CD4-positive, alpha-beta T cell treated with Interleukin-15 for 1 hour (primary cell): ENCODE data around the gene SMYD1.

Experiments used
- DNase-seq: peaks from one replicate; pipeline ENCODE4 v3.0.0-alpha.2; 2020

Gene SMYD1

DNA sequence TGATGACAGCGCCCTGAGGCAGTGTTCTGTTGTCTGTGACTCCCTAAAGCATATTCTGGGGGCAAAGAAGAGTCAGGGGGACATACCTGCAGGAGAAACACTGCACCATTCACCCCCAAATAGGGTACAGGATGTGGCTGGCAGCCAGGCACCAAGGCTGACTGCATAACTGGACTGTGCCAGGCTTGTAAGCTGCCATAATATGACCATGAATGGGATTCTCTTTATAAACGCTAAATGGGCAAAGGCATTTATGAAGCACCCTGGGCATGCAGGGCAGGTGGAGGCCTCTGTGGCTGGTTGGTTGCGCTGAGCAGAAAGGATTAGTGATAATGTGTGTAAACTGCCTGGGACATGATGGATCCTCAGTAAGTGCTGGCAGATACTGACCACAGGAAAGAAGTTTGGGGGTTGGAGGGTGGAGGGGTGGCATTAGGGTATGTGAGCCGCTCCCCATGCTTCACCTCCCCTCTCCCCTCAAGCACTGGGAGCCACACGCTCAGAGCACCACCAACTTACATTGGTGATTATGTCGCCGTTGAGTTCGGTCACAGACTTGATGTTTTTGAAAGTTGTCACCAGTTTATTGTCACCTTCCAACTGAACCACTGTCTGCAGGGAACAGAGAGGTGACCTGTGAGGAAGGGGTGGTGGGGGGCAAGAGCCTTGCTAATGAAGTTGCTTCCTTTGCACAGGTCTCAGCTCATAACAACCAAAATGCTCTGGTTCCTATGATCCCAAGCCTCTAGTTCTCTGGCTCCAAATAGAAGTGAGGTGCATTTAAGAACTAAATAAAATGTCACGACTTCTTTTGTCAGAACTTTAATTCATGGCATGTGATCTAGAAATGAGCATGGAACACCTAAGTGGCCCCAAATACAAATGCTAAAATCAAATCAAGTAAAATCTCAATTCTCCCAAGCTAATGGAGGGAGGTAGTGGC is 56.6 kb downstream of the SMYD1 start:
- no peak for DNase-seq

- no peak for DNase-seq
Observed at GRCh38 chr2:88125344-88125923, 57.8 kb downstream of the SMYD1 start.

GRCh38 chr2:88125924-88126771 is 58.5 kb downstream of the SMYD1 start:
- DNase-seq, result no peak

DNA sequence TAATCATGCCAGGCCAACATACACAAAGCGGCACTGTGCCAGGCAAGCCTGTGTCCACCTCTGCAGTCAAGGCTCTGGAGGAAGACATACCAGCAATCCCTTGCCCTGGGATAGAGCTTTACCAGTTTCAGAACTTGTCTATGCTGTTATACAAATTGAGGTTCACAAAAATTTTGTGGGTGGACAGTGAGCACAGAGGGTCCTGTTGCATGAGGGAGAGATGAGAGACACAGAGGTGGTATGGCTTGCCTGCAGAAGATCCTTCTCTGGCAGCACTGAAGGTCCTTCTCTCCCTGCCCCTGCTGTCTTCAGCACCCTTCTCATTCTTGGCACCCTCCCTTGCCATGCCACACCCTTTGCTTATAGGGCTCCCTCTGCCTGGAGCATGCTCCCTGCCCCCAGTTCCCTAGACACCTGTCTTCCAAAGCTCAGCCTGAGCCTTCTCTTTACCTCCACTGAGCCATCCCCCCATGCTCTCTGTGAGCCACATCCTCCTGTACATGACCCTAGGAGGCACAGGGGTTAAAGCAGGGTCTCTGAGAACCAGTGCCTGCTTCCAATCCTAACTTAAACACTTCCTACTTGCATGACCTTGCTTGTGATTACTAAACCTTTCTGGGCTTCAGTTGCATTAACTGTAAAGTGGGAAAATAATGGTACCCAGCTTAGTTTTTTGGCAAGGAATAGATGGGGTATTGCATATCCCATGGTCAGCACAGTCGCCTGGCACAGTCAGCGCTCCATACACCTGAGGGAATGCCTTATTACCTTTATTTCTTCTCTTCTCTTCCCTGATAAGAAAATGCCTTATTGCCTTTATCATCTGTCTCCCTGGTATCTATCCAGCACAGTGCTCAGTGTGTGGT is 59.4 kb downstream of the SMYD1 start:
- no peak for DNase-seq

- no peak for DNase-seq
Observed at GRCh38 chr2:88127638-88127887, 59.9 kb downstream of the SMYD1 start.

- DNase-seq, result no peak
Observed at GRCh38 chr2:88127888-88128653, 60.4 kb downstream of the SMYD1 start, which contains the start of gene FABP1. FABP1 (minus strand) TSS chr2:88128062; CDS start chr2:88128017, 45 bp downstream.

GRCh38 chr2:88128654-88129312 is 61.2 kb downstream of the SMYD1 start:
- no peak for DNase-seq

DNA sequence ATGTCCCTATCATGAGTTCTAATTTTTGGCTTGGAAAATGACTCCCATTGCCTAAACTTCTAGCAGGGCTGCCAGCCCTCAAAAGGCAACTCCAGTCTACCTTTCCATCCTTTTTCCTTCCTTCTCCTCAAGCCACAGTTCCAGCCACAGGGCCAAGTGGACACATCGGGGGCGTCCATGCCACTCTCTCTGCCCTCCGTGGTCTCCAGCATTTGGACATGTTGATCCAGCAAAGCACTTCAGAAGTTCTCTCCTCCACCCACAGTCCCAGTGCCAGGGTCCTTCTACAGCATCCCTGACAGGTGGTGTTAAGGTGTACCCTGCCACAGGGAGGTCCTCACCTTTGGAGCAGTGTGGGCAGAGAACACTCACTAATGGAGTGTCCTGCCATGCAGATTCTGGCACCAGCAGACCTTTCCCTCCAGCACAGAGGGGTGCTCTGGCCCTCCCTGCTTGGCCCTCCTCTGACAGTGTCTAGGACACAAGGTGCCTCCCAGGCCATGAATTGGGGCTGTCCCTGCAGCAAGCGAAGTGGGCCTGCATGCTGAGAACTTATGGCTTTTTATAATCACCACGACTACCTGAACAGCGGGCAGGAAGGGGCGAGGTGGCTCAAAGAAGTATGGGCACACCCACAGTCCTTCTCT is 61.8 kb downstream of the SMYD1 start:
- DNase-seq, result no peak

GRCh38 chr2:88131201-88131998 is 63.8 kb downstream of the SMYD1 start:
- no peak for DNase-seq

- no peak for DNase-seq
Observed at GRCh38 chr2:88131999-88132368, 64.4 kb downstream of the SMYD1 start.

DNA sequence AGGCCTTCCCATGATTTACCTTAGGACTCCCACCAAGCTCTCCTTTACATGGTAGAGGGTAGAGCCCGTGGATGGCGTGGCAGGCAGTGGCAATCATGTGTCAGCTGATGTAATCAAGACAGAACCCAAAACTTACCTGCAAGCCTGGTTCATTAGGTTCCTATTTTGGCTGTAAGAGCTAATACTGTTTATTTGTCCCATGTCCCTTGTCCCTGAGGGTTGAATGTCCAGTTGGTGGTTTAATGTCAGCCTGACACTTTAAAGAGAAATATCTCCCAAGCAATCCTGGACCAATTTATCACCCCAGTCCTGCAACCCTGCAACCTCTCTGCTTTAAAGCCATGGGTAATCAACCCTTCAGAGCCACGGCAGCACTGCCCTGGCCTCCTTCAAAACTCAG is 66.2 kb downstream of the SMYD1 start:
- DNase-seq, result no peak

GRCh38 chr2:88136817-88137216 is 69.2 kb downstream of the SMYD1 start:
- no peak for DNase-seq

DNA sequence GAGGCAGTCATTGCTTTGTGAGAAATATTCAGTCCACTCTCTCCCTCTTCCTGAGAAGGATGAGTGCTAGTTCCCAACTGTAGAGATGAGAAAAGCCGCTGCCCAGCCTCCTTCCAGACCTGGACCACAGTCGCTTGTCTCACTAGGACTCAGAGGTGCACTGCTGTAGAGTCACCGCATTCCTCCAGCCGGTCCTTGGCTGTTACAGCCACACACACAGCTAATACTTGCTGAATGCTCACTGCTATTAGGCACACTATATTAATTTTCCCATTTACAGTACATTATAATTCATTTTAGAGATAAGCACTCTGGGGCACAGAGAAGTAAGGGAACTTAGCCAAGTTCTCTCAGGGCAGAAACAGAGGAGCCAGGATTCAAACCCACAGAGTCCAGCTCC is 70.2 kb downstream of the SMYD1 start:
- DNase-seq, result no peak

DNA sequence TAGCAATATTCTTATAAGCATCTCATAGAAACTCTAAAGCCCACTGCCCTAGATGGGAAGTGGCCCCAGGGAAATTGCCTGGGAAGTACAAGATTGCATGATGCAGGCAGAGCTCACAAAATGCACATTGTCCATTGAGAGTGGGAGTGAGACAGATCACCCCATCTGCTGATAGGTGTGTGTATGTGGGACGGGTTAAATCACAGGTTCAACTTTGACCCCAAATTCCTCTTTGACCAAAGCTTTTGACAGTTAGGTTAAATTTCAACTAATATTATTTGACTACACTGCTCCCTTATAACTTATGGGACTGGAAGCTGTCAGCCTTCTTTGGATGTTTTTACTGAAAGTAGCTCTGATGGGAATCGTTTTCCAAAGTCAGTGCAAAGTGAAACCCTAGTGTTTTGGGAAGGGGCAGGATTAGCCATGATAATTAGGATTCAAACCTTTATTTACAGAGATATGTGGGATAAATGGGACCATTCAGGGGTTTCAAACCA is 71.6 kb downstream of the SMYD1 start:
- DNase-seq, result no peak

DNA sequence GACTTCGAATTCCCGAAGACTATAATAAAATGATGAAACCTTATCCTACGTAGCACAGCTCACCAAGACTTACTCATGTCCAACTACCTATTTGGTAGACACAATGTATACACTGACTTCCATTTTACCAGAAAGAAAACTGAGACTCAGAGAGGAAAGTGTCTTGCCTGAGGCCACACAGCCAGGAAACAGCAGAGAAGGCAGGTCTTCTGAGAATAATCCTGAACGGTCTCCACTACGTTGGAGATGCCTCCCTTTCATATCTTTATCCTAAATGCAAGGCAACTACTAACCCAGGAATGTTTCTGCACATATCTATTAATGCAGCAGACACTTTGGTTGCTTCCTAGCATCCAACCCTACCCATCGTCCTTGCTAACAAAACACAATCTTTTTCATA is 72.2 kb downstream of the SMYD1 start:
- no peak for DNase-seq

DNA sequence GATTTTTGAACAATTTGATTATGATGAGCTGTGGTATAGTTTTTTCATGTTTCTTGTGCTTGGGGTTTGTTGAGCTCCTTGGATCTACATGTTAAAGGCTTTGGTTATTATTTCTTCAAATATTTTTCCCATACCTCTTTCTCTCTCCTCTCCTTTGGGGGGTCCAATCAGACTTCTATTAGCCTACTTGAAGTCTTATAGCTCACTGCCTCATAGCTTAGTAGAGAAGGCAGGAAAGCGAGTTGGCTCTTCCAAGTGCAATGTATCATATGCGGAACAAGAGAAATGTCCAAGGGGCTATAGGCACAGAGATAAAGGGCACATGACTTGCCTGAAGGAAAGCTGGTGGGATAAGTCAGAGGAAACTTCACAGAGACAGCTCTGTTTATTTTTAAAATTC is 74.3 kb downstream of the SMYD1 start:
- DNase-seq, result no peak

- DNase-seq, result no peak
Observed at GRCh38 chr2:88144271-88144670, 76.6 kb downstream of the SMYD1 start.

DNA sequence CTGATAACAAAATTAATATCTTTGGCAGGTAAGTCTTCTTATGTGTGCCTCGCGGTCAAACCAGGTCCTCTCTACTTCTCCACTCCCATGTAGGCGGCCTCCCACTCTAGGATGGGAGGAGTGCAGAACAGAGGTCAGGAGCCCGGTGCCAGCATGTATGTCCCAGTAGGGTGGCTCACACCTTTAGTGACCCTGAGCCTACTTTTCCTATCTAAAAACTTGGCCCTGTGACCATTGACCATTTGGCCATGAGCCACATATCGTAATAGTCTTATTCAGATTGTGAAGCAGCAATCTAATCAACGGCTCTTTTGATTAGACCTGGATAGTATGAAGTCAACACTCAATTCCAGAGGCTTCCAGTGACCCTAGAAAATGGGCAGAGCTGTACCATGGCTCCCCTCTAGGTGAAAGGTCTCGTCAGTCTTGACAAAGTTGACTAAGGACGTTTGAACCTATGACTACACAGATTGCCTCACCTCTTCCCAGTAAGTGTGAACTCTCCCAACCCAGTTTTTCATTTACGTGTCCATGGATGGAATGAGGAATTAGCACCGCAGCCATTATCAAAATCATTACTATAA is 77.4 kb downstream of the SMYD1 start:
- no peak for DNase-seq

- DNase-seq, result no peak
Observed at GRCh38 chr2:88146590-88146989, 79.0 kb downstream of the SMYD1 start.
